Stimulated activated CD4-positive, alpha-beta T cell treated with anti-CD3 and anti-CD28 coated beads, Interleukin-12 subunit alpha, Interleukin-12 subunit beta, amount 100 ng/mL, for 24 hours (primary cell): ENCODE measurements around the gene FOXRED2.
"Not testable (repeated sequence)": the region's sequence is repeated elsewhere in the genome, so short reads cannot be mapped to it uniquely, and the experiment has no call there.

Experiments used
- DNase-seq, 2 experiments: peaks; one replicate each; pipeline ENCODE4 v3.0.0-alpha.2; 2020; ENCODE audit warnings: low read depth in 2 of 2

The FOXRED2 gene

GRCh38 chr22:36519906-36520305 is 13.1 kb upstream of the FOXRED2 start:
- DNase-seq = not testable (repeated sequence)

- DNase-seq = no peak
These were observed 7.9 kb upstream of the FOXRED2 start for GRCh38 chr22:36514766-36515165.

DNA sequence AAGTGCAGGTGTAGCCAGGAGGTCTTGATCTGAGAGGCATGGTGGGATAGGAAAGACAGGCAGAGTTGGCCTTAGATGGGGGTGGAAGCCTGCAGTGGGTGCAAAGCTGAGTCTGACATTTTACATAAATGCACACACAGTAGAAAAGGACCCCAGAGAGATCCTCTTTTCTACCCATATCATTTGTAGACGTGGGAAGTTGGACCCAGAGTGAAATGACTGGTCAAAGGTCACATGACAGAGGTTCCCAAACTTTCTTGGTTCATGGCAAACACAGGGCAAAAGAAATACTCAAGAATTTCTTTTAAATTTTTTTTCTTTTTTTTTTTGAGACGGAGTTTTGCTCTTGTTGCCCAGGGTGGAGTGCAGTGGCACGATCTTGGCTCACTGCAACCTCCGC is 6.2 kb upstream of the FOXRED2 start:
- DNase-seq = no peak

- DNase-seq = no peak
These were observed 5.5 kb upstream of the FOXRED2 start for GRCh38 chr22:36512333-36512732.

DNA sequence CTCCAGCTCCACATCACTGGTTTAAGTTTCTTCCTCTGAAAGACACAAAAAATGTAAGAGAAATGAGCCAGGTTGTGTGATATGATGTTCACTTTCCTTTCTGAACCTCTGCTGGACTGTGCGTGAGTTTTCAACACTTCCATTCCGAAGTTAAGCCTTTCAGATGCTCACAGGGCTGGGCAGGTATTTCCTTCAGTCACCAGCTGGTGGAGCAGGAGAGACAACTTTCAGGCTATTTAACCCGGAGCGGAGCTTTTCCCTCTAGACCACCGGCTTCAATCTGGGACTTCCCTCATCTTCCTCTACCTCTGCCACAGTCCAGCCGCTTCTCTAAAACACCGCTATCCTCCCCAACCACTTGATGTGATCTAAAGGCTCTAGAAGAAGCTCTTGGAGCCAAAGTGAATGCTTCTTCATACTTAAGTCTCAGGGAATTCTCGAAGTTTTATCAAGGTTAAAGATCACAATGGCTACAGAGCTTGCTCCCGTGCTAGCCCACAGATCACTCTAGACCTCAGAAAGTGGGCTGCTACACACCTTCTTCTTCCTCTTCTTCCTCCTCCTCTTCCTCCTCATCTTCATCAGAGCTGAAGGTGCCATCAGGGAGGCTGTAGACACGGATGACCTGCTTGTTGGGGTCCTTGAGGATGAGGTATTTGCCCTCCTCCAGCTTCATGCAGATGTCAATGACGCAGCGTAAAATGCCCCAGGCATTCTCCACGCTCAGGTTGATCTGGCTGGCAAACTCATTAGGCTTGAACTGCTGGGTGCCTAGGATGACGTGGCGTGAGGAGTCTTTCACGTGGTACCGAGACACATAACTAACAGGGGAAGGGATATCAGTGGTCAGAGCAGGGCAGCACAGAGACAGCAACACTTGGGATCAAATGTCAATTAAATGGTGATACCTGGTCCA is 4.4 kb upstream of the FOXRED2 start:
- no peak for DNase-seq

DNA sequence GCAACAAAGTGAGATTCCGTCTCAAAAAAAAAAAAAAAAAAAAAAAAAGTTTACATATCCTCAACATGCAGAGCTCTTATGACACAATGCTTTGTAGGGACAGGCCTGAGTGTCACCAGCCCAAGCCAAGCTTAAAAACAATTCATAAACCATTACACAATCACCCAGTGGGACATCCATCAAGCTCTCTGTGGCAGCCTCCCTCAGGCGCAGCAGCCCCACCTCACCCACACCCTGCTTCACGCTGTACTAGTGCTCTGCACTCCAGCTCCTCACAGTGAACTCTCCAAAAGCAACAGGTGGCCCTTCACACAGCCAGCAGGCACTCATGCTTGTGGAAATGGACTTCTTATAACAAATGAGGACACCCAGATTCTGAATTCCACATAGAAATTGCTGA is 3.5 kb upstream of the FOXRED2 start:
- DNase-seq = no peak

DNA sequence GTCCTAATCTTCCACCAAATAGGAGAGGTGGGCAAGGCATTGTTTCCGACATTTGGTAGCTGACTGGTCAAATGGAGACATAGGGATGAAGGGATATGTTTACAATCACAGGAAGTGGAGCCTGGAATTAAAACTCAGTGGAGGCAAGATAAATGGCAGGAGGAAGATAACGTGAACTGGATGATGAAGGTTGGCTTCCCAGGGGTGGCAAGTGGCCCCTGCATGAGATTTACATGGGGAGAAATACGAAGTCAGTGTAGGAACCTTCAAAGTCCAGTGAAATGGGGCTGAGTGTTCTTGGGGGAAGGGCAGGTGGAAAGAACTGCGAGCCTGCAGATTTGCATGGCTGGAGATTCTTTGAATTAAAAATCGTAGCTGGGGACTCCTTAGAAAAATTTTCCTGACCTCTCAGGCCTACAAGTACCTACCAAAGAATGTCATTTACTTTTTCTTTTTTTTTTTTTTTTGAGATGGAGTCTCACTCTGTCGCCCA is 724 bp upstream of the FOXRED2 start:
- DNase-seq = no peak

- no peak for DNase-seq
These were observed 723 bp downstream of the FOXRED2 start for GRCh38 chr22:36505998-36506635.

DNA sequence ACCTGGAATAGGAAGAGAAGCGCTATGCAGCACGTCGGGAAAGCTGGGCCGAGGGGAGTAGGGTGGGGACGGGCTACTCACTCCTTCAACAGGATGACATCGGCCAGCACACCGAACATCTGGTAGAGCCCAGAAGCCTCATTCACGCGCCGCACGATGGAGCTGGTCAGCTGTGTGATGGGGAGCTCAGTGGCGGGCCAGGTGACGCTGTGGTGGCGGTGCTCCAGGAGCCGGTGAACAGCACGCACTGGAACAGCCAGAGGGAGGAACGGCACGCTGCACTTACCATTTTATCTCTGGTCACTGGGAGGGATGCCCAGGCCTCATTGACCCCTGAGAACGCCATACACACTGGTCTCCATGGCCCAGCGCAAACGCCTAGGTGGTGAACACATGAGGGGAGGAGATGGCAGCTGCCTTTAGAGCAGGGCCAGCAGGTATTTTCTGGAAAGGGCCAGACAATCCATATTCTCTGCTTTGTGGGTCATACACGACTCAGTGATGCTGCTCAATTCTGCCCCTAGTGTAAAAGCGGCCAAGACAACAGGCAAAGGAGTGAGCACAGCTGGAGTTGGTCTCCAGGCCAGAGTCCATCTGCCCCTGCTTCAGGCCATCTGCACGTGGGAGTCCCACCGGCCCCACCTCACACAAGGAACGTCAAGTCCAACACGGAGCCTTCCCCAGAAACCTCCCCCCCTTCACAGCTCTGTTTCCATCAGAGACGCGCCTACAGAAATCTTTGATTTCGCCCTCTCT is 8.8 kb downstream of the FOXRED2 start:
- no peak for DNase-seq

DNA sequence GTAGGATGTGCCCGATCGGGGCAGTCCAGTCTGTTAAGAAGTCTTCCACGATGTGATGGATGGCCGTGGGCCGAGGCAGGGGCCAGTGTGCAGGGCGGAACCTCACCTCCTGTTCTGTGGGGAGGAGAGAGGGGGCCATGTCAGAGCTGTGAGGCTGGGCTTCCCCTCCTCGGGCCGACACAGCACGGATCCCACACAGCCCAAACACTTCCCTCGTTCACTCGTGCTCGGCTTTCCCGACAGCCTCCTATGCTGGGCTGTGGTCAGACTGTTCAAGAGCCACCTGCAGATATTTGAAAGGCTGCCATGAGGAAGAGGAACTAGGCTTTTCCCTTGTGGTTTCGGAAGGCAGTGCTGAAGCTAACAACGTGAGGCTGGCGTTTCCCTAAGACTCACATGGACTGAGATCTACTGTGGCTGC is 13.1 kb downstream of the FOXRED2 start:
- no peak for DNase-seq

DNA sequence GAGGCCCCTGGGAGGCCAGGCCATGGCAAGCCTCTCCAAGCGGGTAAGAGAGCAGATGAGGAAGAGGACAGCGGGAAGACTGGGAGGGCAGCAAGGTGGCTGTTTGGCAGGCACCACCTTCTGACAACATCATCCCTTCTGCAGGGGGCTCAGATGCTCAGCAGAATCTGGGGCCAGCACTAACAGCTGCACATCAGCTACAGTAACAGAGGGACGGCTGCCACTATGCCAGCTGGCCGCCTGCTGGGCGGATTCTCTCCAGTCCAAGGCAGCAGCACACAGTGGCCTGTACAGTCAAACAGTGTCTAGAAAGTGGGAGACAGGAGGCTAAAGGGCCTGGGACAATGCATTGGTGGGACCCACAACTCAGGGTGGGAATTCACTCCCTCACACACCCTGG is 14.7 kb downstream of the FOXRED2 start:
- no peak for DNase-seq

- DNase-seq = no peak
These were observed 15.7 kb downstream of the FOXRED2 start for GRCh38 chr22:36491155-36491554.

DNA sequence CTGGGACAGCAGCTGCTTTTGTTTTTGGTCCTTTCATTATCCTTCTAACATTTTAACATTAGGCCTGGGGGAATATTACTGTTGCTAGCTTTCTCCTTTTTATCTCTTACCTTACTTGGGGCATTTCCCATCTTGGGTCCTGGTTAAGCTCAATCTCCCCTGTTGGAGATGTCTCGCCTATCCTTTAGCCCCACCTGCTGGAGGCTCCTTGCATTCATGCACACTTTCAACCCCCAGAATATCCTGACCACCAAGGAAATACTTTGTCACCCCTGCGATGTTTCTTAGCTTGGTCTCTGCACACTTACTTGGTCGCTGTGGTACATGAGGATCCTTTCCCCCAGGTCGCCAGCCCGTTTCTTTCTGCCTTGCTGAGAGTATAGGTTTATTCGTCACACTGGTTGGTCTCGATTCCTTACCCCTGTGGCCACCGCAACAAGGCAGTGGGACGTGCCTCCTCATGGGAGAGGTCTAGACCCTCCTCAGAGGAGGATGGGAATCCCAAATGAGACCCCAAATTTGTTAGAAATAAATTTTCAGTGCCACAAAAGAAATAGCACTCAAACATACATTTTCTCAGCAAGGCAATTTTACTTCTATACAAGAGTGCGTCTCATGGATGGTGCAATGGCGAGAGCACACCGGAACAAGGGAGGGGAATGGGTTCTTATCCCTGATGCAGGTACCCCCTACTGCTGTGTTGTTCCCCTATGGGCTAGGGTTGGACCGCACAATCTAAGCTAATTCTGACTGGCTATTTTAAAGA is 20.0 kb downstream of the FOXRED2 start:
- peak in 1 of 2 experiments; percentile 32 for DNase-seq

DNA sequence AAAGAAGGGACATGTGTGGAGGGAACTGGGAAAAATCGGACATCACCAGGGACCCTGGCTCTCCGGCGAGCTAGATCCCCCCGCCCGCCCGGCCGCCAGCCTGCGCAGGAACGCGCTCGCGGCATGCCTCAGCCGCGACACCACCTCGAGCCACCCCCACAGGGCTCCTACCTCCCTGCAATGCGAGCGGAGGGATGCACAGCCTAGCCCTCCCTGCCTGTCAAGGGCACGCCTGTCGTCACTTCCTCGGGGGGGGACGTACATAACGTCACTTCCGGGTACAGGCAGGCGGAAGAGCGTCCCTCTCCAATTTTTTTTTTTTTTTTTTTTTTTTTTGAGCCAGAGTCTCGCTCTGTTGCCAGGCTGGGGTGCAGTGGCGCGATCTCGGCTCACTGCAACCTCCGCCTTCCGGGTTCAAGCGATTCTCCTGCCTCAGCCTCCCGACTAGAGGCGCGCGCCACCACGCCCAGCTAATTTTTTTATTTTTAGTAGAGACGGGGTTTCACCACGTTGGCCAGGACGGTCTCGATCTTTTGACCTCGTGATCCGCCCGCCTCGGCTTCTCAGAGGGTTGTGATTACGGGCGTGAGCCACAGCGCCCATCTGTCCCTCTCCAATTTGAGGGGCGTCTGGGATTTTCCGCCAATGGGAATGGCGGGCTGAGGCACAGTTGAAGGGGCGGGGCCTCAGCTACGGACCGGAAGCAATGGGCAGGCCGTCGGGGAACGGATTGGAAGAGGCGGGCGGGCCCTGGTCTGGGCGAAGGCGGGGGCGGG is 25.3 kb downstream of the FOXRED2 start, which contains the start of gene TXN2:
TXN2 (minus strand) TSS at position 248 of the 776 bp plus-strand sequence. CDS start 803 bp downstream, outside the sequence.
- peak; percentile 93 to 96 for DNase-seq

- DNase-seq = no peak
These were observed 25.9 kb downstream of the FOXRED2 start for GRCh38 chr22:36480941-36481392.

- no peak for DNase-seq
These were observed 27.9 kb downstream of the FOXRED2 start for GRCh38 chr22:36478966-36479365.

GRCh38 chr22:36475341-36475740 is 31.5 kb downstream of the FOXRED2 start:
- no peak for DNase-seq

DNA sequence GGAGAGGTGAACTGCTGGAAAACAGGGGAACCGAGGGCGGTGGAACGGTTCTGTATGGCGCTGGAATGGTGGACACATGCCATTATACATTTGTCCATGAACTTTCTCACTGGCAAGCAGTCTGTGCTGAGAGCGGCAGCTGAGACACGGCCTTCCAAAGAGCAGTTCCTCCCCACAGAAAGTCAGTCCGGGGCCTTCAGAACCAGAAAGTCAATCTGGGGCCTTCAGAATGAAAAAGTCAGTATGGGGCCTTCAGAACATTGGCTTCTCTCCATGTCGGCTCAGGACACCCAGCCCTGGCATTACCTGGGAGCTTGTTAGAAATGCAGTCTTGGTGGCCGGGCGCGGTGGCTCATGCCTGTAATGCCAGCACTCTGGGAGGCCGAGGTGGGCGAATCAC is 34.2 kb downstream of the FOXRED2 start:
- no peak for DNase-seq

- DNase-seq = no peak
These were observed 35.5 kb downstream of the FOXRED2 start for GRCh38 chr22:36471341-36471821.

DNA sequence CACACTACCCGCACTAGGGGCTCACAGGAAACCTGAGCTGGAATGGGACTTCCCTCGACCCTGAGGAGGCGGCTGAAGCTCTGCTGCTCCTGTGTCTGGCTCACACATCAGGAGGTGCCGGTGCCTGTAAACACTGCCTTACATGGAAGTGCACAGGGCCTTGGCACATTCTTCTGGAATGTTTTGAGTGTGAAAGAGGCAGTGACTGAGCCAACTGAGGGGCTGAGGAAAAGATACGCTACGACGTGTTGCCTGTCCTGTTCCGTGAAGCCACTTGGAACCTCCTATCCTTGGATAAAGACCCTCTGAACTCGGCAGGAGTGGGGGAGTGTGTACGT is 35.9 kb downstream of the FOXRED2 start:
- no peak for DNase-seq
